ENCODE data around the gene SH2B3.
A peak's percentile ranks its signal among the peaks of the same experiment; 100 is the strongest.
"Not testable (repeated sequence)": the region's sequence is repeated elsewhere in the genome, so short reads cannot be mapped to it uniquely, and the experiment has no call there.

SH2B3 gene

GRCh38 chr12:111405859-111406473 lies at the start of gene SH2B3:
Gene SH2B3, plus strand, starts transcription at chr12:111405923. Its CDS starts 12,223 bp downstream, at chr12:111418146.
- DNase-seq: peak; percentile 62

GRCh38 chr12:111359231-111359913 lies 46.4 kb upstream of the SH2B3 start:
- no peak for DNase-seq

- no peak for DNase-seq
Measured at GRCh38 chr12:111359914-111360276, 45.8 kb upstream of the SH2B3 start.

- DNase-seq: no peak
Measured at GRCh38 chr12:111360325-111360930, 45.3 kb upstream of the SH2B3 start.

GRCh38 chr12:111361073-111361716 lies 44.5 kb upstream of the SH2B3 start:
- no peak for DNase-seq

- DNase-seq: no peak
Measured at GRCh38 chr12:111361717-111362576, 43.8 kb upstream of the SH2B3 start.

- DNase-seq: no peak
Measured at GRCh38 chr12:111362687-111363475, 42.8 kb upstream of the SH2B3 start.

- peak; percentile 44 for DNase-seq
Measured at GRCh38 chr12:111363578-111363977, 42.1 kb upstream of the SH2B3 start.

- no peak for DNase-seq
Measured at GRCh38 chr12:111366075-111366474, 39.6 kb upstream of the SH2B3 start.

GRCh38 chr12:111366583-111366982 lies 39.1 kb upstream of the SH2B3 start:
- no peak for DNase-seq

GRCh38 chr12:111367661-111368221 lies 38.0 kb upstream of the SH2B3 start:
- no peak for DNase-seq

GRCh38 chr12:111368291-111368787 lies 37.4 kb upstream of the SH2B3 start:
- DNase-seq: no peak

- peak; percentile 84 for DNase-seq
Measured at GRCh38 chr12:111368788-111369495, 36.8 kb upstream of the SH2B3 start, which contains the start of gene PHETA1. Gene PHETA1, minus strand, starts transcription at chr12:111369095. Its CDS starts 5,668 bp downstream, at chr12:111363427.

GRCh38 chr12:111369496-111370220 lies 36.1 kb upstream of the SH2B3 start:
- no peak for DNase-seq

- not testable (repeated sequence) for DNase-seq
Measured at GRCh38 chr12:111373231-111373630, 32.5 kb upstream of the SH2B3 start.

GRCh38 chr12:111377440-111377839 lies 28.3 kb upstream of the SH2B3 start:
- DNase-seq: no peak

- no peak for DNase-seq
Measured at GRCh38 chr12:111379942-111380554, 25.7 kb upstream of the SH2B3 start.

GRCh38 chr12:111384596-111384995 lies 21.1 kb upstream of the SH2B3 start:
- DNase-seq: no peak

GRCh38 chr12:111386885-111387284 lies 18.8 kb upstream of the SH2B3 start:
- DNase-seq: peak; percentile 49

Data from fibroblast of upper back skin (primary cell).